Ishikawa (cell line): ENCODE data around the gene GRID2.

Experiments
- EP300 ChIP-seq: IDR thresholded peaks from 2 replicates; pipeline ENCODE4 v1.6.1; 2012; ENCODE audit warnings: borderline replicate concordance
- REST ChIP-seq: IDR thresholded peaks from 2 replicates; pipeline ENCODE4 v1.6.1; 2012; ENCODE audit warnings: low read depth, mild to moderate bottlenecking
- TAF1 ChIP-seq: IDR thresholded peaks from 2 replicates; pipeline ENCODE4 v1.6.1; 2012; ENCODE audit warnings: low read depth, mild to moderate bottlenecking
- TCF12 ChIP-seq: IDR thresholded peaks from 2 replicates; pipeline ENCODE4 v1.6.1; 2012; ENCODE audit warnings: low read depth
- USF1 ChIP-seq: IDR thresholded peaks from 2 replicates; pipeline ENCODE4 v1.6.1; 2012

- TF ChIP-seq USF1 (no peak), TAF1 (no peak), TCF12 (no peak), REST (no peak), EP300 (no peak)
These were observed 1406.5 kb downstream of the GRID2 start for GRCh38 chr4:93710101-93710846.
